ENCODE measurements around the gene ARPP19. TPM values are rescaled to one million over a fixed set of nuclear protein-coding genes. Genes with fewer than 3 reads are reported as not detected.
A peak's percentile ranks its signal among the peaks of the same experiment; 100 is the strongest.

Gene ARPP19
- total RNA-seq, 1 donor from 2014 or later = 150 TPM

DNA sequence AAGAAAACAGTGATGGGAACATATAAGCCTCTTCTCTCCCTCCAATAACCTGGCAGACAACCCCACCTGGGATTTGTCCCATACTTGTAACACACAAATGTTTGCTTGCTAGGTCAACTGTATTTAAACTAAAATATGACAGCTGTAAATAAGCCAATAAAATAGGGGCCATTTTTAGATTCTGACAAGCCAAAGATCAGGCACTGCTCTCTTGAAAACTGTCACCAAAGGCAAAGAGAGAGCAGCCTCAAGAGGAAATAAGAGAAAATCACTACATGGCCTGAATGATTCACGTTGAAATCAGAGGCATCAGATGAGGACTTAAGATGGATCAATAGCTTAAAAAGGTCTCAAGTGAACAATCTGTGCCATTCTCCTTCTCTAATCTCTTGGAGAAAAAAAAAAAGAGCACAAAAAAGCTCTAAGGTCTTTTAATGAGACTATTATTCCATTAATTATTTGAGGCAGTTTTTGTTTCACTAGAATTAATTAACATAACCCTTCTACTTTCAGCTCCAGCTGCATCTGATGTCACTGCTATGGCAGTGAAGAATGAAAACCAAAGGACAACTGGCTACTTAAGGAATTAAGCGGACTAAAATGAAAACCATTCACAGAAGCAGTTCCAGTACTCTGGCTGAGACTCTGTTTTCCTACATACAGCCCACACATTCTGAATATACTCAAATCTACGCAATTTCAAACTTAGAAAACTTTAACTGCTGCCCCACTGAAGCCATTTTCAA is 59.2 kb downstream of the ARPP19 start:
- ATAC-seq (no peak), DNase-seq (no peak)
- intact Hi-C loops (cut with DNase I) = no loop called here
- Histone ChIP-seq H3K27me3 (ENCODE audit: low read depth) (no peaks in the 10 kb centered on the region), H3K9me3 (no peaks in the 10 kb centered on the region), H3K36me3 (no peaks in the 10 kb centered on the region), H3K4me1 (no peaks in the 10 kb centered on the region), H3K27ac (no peak overlapping the region), H3K4me3 (no peak overlapping the region)
- TF ChIP-seq, protein P1, sequence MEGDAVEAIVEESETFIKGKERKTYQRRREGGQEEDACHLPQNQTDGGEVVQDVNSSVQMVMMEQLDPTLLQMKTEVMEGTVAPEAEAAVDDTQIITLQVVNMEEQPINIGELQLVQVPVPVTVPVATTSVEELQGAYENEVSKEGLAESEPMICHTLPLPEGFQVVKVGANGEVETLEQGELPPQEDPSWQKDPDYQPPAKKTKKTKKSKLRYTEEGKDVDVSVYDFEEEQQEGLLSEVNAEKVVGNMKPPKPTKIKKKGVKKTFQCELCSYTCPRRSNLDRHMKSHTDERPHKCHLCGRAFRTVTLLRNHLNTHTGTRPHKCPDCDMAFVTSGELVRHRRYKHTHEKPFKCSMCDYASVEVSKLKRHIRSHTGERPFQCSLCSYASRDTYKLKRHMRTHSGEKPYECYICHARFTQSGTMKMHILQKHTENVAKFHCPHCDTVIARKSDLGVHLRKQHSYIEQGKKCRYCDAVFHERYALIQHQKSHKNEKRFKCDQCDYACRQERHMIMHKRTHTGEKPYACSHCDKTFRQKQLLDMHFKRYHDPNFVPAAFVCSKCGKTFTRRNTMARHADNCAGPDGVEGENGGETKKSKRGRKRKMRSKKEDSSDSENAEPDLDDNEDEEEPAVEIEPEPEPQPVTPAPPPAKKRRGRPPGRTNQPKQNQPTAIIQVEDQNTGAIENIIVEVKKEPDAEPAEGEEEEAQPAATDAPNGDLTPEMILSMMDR (IDR thresholded peaks at IDR 0.05) = no peak

DNA sequence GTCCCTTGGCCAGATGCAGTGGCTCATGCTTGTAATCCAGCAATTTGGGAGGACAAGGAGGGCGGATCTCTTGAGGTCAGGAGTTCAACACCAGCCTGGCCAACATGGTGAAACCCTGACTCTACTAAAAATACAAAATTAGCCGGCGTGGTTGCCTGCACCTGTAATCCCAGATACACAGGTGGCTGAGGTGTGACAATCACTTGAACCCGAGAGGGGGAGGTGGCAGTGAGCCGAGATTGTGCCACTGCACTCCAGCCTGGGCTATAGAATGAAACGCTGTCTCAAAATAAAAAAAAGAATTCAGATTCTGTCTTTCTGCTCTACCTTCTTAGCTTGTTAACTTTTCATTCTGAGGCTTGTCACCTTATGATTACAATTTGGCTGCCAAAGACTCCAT is 62.3 kb downstream of the ARPP19 start:
- ATAC-seq = no peak
- Histone ChIP-seq H3K27me3 (ENCODE audit: low read depth) (no peaks in the 10 kb centered on the region), H3K4me3 (no peak overlapping the region), H3K27ac (no peak overlapping the region), H3K9me3 (no peaks in the 10 kb centered on the region), H3K36me3 (no peaks in the 10 kb centered on the region), H3K4me1 (peaks cover 5% of the 10 kb centered on the region)
- no peak for DNase-seq
- TF ChIP-seq, protein P1 (IDR thresholded peaks at IDR 0.05) = no peak
- intact Hi-C loops (cut with DNase I) = no loop called here

DNA sequence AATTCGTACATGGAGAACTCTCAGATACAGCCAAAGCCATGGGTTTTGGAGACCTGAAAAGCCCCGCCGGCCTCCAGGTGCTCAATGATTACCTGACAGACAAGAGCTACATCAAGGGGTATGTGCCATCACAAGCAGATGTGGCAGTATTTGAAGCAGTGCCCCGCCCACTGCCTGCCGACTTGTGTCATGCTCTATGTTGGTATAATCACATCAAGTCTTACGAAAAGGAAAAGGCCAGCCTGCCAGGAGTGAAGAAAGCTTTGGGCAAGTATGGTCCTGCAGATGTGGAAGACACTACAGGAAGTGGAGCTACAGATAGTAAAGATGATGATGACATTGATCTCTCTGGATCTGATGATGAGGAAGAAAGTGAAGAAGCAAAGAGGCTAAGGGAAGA is 63.7 kb downstream of the ARPP19 start:
- peak; percentile 69 for DNase-seq
- no peaks in the 10 kb centered on the region for H3K36me3 ChIP-seq
- intact Hi-C loops (cut with DNase I) = no loop called here
- TF ChIP-seq, protein P1 (IDR thresholded peaks at IDR 0.05) = no peak
- H3K27me3 ChIP-seq (ENCODE audit: low read depth) = no peaks in the 10 kb centered on the region
- no peak overlapping the region for H3K4me3 ChIP-seq
- ATAC-seq = no peak
- H3K9me3 ChIP-seq = no peaks in the 10 kb centered on the region
- H3K27ac ChIP-seq = no peak overlapping the region
- H3K4me1 ChIP-seq = peaks cover 5% of the 10 kb centered on the region

DNA sequence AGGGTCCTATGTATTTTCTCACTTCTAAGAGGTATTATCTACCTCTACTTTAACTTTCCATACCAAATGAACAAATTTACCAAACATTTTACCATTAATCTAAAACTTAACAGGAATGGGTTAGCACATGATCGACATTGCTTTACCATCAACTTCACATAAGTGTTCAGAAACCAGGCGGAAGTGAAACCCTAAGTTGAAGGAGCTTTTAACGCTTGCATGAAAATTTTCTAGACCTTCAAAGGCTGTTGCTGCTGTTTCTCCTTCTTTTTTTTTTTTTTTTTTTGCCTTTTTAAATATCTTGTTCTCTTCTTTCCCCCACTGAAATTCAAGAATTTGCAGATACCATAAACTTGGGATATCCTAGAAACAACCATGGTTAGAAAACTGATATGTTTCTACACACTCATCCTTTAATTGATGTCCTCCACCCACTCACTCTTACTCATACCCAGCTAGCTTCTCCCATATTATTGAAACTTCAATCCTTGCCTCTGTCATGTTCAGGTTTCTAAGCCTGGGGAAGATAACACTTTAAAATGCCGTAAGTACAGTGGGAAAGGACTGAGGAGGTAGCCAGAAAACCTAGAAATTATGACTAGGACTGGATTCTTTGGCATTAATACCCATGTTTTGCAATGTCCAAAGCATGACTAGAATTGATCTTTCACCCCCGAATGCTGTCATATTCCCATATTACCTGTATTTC is 64.9 kb downstream of the ARPP19 start:
- intact Hi-C loops (cut with DNase I) = no loop called here
- H3K27me3 ChIP-seq (ENCODE audit: low read depth) = no peaks in the 10 kb centered on the region
- H3K9me3 ChIP-seq = no peaks in the 10 kb centered on the region
- ATAC-seq (peak in 1 of 2 donors; percentile 45), DNase-seq (no peak)
- no peak overlapping the region for H3K27ac ChIP-seq
- H3K36me3 ChIP-seq = no peaks in the 10 kb centered on the region
- H3K4me3 ChIP-seq = no peak overlapping the region
- TF ChIP-seq, protein P1 (IDR thresholded peaks at IDR 0.05) = no peak
- H3K4me1 ChIP-seq = peaks cover 5% of the 10 kb centered on the region

DNA sequence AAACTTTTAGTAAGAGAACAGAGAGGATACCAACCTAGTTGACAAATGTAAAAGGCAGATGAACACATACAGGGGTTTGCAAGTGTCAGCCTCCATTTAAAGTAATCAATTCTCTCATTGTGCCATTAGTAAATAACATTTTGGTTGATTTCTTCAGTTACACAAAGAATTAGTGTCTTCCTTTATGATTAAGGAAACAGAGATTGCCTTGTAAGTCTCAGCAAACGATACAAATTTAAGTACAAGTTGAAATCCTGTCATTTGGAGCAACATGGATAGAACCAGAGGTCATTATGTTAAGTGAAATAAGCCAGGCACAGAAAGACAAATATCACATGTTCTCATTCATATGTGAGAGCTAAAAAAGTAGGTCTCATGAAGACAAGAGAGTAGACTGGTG is 66.2 kb downstream of the ARPP19 start:
- no peaks in the 10 kb centered on the region for H3K27me3 ChIP-seq (ENCODE audit: low read depth)
- ATAC-seq (no peak), DNase-seq (no peak)
- H3K4me3 ChIP-seq = no peak overlapping the region
- intact Hi-C loops (cut with DNase I) = no loop called here
- H3K4me1 ChIP-seq = peaks cover 5% of the 10 kb centered on the region
- H3K36me3 ChIP-seq = no peaks in the 10 kb centered on the region
- TF ChIP-seq, protein P1 (IDR thresholded peaks at IDR 0.05) = no peak
- no peak overlapping the region for H3K27ac ChIP-seq
- no peaks in the 10 kb centered on the region for H3K9me3 ChIP-seq
